NCI-H82 treated with DMSO at 0.1 percent for 48 hours (cell line): ENCODE results near the gene CCDC8.
A peak's percentile ranks its signal among the peaks of the same experiment; 100 is the strongest.
"Not testable (repeated sequence)": the region's sequence is repeated elsewhere in the genome, so short reads cannot be mapped to it uniquely, and the experiment has no call there.

Experiments
- DNase-seq: peaks from one replicate; lab custom pipeline; 2025; ENCODE audit not compliant: unreplicated experiment; lab: John Stamatoyannopoulos, UW

CCDC8 gene

DNA sequence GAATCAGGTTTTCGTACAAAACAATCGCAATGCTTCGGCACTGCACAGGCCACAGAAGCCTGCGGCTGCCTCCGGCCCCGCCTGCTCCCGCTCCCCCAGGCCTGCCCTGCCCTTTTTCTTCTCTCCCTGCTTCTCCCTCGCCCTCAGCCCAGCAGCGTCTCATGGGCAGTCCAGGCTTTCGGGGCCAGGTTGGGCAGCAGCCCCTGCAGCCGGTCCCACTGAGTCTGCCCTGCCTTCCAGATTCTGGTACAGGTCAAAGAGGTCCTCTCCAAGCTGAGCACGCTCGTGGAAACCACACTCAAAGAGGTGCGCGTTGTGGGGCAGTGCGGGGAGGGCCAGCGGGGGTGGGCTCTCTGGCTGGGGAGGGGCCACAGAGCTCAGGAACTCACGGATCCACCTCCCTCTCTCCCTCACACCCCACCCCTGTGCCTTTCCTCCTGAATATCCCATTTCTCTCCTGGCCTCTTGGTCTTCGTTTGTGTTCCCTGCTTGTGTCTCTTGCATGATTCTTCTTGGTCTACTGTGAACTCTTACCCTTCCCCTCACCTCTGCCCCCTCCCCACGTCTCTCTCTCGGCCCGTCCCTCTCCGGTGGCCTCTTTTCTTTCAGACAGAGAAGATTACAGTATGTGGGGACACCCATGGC, 30.1 kb downstream of the CCDC8 start:
- no peak for DNase-seq

DNA sequence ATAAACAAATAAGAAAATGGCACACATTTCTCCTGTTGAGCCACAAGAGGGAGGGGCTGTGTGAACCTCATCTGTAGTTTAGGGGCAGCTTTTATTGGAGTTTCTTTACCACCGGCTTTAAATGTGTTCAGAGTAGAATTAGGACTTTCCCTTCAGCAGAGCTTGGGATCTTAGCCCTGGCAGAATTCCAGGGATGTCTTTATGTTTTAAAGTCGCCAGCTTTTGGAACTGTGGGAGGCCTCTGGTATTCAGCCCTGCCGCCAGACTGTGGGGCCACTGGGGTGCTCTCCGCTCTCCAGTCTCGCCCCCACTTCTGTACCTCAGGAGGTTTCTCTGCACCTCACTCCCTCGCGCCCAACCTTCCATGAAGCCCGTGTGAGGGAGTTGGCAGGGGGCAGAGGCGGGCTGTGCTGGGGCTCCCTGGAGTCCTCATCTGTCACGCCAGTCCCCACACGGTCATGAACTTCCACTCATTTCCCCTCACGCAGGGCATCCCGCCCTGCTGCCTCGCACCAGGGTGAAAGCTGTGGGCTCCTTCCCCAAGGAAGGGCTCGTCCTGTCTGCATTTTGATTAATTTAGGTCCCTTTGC, 31.5 kb downstream of the CCDC8 start:
- DNase-seq: no peak

DNA sequence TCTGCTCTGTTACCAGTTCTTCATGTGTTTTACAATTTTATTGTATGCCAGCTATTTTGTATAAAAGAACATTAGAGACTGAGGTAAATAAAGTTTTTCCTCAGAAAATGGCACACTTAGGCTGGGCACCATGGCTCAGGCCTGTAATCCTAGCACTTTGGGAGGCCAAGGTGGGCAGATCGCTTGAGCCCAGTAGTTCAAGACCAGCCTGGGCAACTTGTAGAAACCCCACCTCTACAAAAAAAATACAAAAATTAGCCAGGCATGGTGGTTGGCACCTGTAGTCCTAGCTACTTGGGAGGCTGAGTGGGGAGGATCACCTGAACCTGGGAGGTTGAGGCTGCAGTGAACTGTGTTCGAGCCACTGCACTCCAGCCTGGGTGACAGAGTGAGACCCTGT, 32.0 kb downstream of the CCDC8 start:
- DNase-seq: no peak

DNA sequence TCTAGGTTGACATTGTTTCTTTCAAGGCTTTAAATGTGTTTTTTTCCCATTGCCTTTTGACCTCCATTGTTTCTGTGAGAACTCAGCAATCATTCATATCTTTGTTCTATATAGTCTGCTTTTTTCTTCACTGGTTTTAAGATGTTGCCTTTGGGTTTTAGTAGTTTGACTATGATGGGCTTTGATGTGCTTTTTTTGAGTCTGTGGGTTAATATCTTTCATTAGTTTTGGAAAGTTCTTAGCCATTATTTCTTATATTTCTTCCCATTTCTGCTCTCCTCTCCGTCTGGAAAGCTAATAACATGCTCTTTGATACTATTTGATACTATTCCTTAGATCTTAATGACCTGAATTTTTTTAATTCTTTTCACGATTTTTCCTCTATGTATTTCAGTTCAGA, 32.7 kb downstream of the CCDC8 start:
- no peak for DNase-seq

DNA sequence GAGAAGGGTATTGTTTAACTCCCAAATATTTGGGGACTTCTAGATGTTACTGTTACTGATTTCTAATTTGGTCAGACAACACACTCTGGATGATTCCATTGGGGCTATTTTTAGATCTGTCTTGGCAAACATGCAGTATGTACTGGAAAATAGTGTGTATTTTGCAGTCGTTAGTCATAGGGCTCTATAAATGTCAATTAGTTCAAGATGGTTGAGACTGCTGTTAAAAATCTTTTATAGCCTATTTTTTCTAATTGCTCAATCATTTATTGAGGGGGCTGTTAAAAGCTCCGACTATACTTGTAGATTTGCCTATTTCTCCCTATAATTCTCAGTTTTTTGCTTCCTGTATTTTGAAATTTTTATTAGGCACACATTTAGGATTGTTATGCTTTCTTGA, 35.1 kb downstream of the CCDC8 start:
- DNase-seq: no peak

DNA sequence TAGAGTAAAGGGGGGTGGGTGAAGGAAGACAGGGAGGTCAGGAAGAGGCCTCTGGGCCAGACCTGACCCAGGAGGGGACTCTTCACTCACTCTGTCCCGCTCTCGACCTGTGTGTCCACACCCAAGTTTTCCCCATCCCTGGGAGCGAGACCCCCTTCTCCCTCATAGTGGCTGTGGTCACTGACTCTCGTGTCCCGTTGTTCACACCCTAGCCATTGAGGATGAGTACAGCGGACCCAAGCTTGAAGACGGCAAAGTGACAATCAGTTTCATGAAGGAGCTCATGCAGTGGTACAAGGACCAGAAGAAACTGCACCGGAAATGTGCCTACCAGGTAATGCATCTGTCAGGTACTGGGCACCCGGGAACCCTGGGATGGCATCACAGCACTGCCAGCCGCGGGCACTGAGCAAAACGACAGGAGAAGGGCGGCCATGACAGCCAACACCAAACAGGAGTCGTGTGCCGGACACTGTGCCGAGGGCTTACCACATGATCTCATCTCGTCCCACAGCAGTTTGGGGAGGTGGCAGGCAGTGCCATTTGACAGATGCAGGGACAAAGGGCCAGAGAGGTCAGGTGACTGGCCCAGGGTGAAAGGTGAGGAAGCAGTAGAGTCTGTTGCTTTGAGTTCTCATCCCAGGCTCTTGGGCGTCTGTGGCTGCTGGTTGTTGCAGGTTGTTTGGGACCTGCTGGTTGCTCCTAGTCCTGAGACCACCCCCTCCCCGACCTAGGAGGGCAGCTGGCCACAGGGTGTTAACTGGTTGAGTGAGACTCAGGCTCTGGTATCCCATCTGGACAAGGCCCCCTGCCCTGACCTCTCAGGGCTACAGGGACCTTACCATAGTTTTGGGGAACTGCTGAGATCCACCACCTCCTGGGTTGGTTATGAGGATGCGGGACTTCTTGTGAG, 36.9 kb downstream of the CCDC8 start:
- DNase-seq: no peak

DNA sequence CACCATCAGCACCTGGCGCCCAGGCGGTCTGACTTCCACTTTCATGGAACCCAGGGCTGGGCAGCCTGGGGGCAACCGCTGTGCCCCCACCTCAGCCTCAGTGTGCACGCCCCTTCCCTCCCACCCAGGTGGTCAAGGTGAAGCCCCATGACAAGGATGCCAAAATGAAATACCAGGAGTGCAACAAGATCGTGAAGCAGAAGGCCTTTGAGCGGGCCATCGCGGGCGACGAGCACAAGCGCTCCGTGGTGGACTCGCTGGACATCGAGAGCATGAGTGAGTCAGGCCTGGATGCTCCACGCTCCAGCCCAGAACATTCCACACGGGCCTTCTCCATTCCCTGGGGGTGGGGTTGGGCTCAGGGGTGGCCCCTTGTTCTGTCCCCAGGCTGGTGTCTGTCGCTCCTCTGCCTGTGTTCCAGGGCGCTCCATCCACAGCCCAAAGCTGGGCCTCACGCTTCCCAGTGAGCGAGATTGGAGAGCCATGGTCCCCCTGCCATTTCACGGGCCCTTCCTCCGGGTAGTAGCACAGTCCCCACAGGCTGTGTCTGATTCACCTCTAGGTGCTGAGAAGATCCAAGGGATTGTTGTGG, 37.8 kb downstream of the CCDC8 start:
- not testable (repeated sequence) for DNase-seq

DNA sequence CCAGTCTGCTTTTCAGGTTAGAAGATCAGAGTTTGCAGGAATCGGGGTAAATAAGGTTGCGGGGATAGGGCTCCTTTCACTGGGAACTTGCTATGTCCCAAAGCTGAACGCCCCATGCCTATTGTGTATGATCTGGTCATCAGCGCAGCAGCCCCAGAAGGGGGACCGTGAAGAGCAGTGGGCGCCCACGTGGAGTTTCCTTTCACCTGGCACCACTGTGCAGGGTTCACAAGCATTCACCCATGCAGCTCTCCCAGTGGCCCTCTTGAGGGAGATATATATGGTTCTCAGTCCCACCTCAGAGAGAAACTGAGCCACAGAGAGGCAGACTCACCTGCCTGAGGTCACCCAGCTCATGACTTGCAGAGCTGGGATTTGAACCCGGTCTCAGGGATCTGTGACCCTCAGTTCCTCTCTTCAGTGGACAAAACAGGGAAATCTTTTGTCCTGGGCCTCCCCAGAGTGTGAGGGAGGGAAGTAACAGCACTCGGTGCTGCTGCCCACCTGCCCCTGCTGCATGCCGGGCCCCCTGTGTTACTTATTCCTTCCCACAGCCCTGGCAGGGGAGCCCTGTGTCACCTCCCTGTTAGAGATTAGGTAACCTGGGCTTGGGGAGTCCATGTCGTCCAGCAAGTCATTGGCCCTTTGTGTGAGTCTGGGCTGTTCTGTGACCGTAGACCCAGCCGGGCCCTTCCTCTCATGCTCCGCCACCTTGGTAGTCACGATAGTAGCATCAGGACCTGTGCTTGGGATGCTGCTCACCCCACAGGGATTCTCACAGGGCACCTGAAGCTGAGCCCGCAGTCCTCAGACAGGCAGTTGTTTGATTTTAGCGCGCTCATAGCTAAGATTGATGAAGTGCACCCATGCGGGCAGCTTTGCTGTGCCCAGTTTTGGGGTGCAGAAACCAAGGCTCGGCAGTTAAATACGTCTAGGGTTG, 38.6 kb downstream of the CCDC8 start:
- DNase-seq: no peak

DNA sequence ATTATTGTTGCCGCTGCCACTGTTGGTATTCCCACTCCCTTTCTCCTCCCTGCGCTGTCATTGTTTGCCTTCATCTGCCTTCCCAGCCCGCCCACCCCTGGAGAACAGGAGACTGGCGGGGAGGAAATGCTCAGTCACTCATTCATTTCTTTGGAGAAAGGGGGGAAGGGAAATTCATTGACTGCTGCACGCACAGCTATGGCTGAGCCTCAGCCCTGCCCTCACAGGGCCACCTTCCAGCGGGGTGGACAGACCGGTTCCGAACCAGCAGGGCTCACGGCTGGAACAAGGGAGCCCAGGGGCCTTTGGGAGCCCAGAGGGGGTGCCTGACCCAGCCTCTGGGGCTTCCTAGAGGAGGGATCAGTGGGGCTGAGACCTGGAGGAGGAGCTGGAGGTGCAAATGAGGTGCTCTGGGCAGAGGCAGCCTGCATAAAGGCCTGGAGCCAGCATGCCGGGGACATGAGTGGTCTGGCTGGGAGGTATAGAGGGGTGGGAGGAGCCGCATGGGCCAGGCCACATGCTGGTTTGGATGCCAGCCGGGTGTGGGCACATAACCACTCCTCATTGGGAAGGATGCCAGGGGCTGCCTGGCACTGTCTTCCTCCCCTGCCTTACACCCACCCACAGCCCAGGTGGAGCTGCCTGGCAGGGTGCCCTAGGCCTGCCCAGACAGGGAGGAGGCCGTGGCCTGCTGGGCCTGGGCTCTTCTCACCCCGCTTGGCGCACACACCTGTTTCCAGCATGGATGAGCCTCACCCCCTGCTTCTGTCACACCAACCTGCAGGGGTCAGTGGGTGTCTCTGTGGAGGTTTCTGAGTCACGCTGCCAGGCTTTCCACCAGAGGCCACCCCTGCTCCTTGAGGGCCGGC, 39.6 kb downstream of the CCDC8 start:
- DNase-seq: no peak

DNA sequence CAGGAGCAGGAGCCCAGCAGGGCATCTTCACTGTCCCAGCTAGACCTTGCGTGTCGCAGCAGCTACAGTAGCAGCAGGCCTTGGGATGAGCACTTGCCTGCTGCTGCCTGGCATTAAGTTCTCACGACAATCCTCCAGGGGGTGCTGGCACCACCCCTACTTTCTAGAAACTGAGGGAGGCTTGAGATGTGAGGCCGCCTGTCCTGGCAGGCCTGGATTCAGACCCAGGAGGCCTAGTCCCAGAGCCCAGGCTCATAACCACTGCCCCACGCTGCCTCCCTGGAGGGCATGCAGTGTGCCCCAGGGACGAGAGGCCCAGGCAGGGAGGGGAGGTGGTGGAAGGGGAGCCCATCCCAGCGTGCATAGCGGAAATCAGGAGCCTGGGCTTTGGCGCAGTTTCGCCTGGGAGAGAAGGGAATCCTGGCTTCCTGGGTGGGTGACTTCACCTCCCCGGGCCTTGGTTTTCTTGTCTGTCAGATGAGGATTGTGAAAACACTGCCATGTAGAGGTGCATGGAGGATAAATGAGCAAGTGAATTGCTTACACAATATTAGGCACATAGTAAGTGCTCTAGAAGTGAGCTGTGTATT, 40.4 kb downstream of the CCDC8 start:
- DNase-seq: no peak

DNA sequence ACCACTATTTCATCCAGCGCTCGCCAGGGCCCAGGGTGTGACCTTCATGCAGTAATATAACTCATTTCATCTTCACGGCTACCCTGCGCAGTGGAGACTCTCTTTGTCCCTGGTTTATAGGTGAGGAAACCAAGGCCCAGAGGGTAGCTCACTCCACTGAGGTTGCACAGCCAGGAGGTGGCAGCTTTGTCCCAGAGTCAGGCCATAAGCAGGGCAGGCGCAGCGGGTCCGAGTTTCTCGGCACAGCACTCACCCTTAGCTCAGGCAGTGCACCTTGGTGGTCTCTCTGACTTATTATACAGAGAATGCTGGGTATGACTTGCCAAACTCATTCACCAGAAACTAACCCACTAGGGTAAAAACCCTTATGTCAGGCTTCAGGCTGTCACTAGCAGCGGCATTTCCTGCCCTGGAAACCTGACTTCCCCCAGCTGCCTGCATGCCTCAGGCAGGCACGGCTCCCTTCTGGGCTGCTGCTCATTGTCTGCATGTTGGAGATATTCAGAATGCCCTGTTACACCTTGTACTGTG, 41.9 kb downstream of the CCDC8 start:
- no peak for DNase-seq

DNA sequence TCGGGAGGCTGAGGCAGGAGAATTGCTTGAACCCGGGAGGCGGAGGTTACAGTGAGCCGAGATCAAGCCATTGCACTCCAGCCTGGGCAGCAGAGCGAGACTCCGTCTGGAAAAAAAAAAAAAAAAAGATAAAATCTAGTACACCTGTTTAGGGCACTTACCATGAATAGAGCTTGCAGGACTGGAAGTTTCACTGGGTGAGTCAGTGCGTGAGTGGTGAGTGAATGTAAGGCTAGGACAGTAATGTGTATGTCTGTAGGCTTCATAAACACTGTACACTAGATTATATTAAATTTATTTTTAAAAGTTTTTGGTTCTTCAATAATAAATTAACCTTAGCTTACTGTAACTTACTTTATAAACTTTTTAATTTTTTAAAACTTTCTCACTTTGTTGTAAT, 43.5 kb downstream of the CCDC8 start:
- DNase-seq: no peak

DNA sequence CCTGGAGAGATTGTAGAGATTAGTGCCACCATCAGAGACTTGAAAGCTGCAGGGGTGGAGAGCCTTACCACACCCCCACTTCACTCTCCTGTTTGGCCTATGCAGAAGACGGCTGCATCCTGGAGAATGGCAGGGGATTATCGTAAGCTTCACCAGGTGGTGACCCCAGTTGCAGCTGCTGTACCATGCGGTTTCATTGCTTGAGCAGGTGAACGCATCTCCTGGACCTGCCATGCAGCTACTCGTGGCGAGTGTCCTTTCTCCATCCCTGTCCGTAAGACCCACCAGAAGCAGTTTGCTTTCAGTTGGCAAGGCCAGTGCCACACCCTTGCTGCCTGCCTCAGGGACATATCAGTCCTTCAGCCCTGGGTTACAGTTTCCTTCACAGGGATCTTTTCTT, 45.2 kb downstream of the CCDC8 start:
- DNase-seq: peak; percentile 66

DNA sequence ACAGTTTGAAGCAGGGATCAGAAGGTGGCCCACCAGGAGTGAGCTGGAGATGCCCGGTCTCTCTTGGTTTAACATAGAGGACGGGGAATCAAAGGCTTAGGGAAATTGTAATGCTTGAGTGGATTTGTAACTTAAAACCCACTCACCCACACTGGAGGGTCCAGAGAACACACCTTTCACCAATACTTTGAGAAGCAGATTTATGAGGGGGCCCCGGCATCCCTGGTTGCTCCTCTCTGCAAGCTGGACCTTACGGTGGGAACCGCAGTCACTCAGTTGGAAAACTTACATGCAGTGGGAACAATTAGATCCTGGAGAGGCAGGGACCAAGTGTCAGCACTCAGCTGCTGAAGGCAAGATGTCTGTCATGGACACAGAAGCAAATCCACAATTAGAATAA, 45.9 kb downstream of the CCDC8 start:
- peak; percentile 32 for DNase-seq

DNA sequence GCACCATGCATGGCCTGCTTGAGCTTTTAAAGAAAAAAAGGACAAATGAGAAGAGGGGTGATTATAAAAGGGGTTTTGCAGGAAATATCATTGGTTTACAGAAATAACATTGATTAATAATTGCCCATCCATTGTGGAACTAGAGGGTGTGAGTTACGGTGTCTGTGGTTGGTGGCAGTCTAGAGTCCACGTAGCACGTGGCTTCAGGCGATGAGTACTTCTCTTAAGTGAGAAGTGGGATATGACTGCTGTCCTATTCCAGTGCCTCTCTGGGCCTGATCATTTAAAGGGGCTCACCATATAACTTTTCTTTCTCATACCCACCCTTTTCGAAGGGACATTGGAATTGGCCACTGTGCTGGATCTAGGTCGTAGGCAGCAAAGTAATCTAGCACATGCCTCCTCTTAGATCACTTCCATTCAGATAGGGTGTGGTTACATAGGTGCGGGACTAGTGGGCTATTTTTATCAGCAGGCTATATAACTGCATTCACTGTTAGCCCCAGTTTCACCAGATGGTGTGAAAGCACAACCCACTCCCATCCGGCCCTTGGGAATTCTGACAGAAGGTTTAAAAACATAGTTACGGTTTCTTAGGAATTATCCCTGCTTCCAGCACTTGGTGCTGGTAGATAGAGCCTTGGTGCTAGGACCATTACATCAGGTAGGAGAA, 46.6 kb downstream of the CCDC8 start:
- peak; percentile 38 for DNase-seq

DNA sequence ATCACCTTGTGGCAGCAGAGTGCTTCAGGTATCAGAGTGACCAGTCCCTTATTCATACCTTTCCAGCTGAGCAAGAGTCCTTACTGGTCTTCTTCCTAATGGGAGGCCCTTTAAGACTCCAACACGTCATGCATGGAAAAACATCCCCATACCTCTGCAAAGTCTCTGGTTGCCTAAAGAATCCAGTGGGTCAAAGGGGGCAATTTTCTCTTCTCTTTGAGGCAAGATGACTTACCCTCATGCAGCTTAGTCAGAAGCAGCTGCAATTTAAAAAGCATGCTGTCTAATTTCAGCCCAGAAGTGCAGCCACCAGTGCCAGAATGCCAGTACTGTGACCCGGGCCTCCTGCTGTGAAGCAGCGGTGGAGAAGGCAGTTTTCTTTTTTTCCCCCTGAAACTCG, 47.8 kb downstream of the CCDC8 start:
- no peak for DNase-seq

DNA sequence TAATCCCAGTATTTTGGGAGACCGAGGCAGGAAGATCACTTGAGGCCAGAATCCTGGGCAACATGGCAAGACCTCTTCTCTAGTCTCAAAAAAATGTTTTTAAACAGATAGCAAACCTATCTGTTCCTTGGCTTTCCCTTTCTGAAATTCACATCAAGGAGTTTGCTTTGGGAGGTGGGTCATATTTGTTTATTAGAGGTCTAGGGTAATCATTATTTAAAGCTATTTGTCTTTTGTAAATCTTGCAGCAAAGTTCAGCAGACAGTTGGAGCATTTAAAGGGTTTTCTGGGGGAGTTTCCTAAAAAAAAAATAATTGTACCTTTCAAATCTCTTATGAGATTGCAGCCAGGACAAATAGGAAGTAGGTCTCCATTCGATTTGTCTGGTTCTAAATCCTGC, 49.0 kb downstream of the CCDC8 start:
- no peak for DNase-seq

DNA sequence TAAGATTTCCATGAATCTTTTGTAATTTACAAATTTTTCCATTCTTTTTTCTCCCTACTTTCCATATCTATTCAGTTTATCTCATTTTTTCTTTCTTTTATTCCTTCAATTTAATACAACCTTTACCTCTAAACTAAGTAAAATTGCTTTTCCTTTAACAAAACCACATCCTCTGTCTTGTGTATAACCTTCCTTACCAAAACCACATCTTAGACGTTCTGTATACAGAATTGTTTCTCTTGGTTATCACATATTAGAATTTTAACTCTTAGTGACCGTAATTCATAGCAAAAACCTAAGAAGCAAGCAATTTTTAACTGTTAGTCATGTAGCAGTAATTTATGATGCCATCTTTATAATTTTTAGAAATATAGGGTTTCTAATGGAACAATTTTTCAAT, 51.4 kb downstream of the CCDC8 start:
- DNase-seq: no peak
